Kidney (tissue), 14 donors: Measurements from ENCODE around the gene SLC28A2. TPM values are rescaled to one million over a fixed set of nuclear protein-coding genes. Genes with fewer than 3 reads are reported as not detected.

Experiments
- DNase-seq, 5 donors: peaks; one replicate each; pipeline ENCODE4 v3.0.0-alpha.2; 2013 to 2020
- FAIRE-seq: peaks from 2 replicates; lab custom pipeline; 2012; peaks lifted over from hg19 to GRCh38; lab: Jason Lieb, UNC
- H3K27ac ChIP-seq, 2 donors: one replicate each; pipeline ENCODE4 v1.7.0; 2013; ENCODE audit warnings: low read depth in 2 of 2, low read length in 2 of 2, inconsistent platforms in 1 of 2
- H3K27me3 ChIP-seq: one replicate; pipeline ENCODE4 v1.7.1; 2013; ENCODE audit warnings: low read length, inconsistent platforms; ENCODE audit not compliant: control insufficient read depth, insufficient read depth
- H3K36me3 ChIP-seq, 3 donors: one replicate each; pipeline versions ENCODE4 v1.7.0 to v1.7.1; 2013; ENCODE audit warnings: low read length in 3 of 3, control low read depth in 1 of 3, inconsistent platforms in 1 of 3; ENCODE audit not compliant: insufficient read depth in 3 of 3, control insufficient read depth in 2 of 3
- H3K4me1 ChIP-seq, 3 donors: one replicate each; pipeline versions ENCODE4 v1.7.0 to v1.7.1; 2013; ENCODE audit warnings: low read length in 3 of 3, inconsistent platforms in 1 of 3, low read depth in 1 of 3; ENCODE audit not compliant: control insufficient read depth in 2 of 3, insufficient read depth in 2 of 3
- H3K4me3 ChIP-seq, 3 donors: one replicate each; pipeline versions ENCODE4 v1.7.0 to v1.8.1; 2013; ENCODE audit warnings: low read length in 3 of 3, control low read depth in 1 of 3, inconsistent platforms in 1 of 3
- H3K9ac ChIP-seq, 3 donors: one replicate each; pipeline versions ENCODE4 v1.7.0 to v1.7.1; 2013; ENCODE audit warnings: low read length in 3 of 3, control low read depth in 1 of 3, inconsistent platforms in 1 of 3
- H3K9me3 ChIP-seq, 3 donors: one replicate each; pipeline versions ENCODE4 v1.7.0 to v1.7.1; 2013; ENCODE audit warnings: low read length in 3 of 3, control low read depth in 1 of 3, inconsistent platforms in 1 of 3; ENCODE audit not compliant: control insufficient read depth in 2 of 3, insufficient read depth in 1 of 3
- intact Hi-C: fragments of 100-400 bp; cut with DNase I; formaldehyde crosslinking; loops from one replicate; pipeline ENCODE4 v1.11.1; 2022
- polyA plus RNA-seq: library from polyadenylated mRNA; stranded (reverse); fragments of 350-450 nt; fragmentation: Illumina TruSeq; extraction: RNeasy Lipid Tissue Mini Kit (QIAGEN cat#74804); gene quantifications from one replicate; pipeline ENCODE4 v1.2.3, GENCODE V29; 2014; ENCODE audit warnings: low read depth, low replicate concordance; ENCODE audit not compliant: insufficient read depth
- total RNA-seq: library from RNA; stranded (reverse); fragmentation: NEBNext Ultra II Directional; extraction: Animal tissue kit (Norgen Biotek cat#: 25700); gene quantifications from one replicate; pipeline ENCODE4 v1.2.1, GENCODE V29; 2021
- TF ChIP-seq, protein P1 (sequence below): IDR thresholded peaks from 3 replicates; pipeline ENCODE4 v1.5.1; 2012; ENCODE audit warnings: mild to moderate bottlenecking, moderate library complexity, borderline replicate concordance; ENCODE audit not compliant: insufficient read depth; ENCODE audit errors: extremely low read depth
- donor health status: control.
- donor health status: control.
- donor health status: control.
- donor health status: control.
- donor health status: control.
- donor health status: DM: yes; HTN: yes; CAD: no.
- donor health status: Normal renal cell carcinoma (clear cell type).

The SLC28A2 gene
- total and polyA plus RNA-seq, 2 donors from 2014 or later, result 0.17 TPM; not detected in 1

DNA sequence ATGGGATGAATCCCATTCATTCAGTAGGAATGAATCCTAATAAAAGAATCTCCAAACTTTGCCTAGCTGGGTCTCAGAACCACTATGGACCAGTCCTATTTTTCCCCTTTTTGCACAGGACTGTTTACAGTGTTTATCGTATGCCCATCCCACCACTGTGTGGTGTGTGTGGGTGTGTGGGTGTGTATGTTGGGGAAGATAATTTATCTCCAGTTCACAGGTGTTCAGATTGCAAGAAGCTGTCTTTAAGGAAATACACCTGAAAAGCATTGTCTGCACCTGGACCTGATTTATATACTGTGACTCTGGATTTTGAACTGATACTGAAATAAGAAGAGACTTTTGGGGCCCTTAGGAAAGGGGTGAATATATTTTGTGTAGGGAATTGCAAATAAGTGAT lies 39.5 kb upstream of the SLC28A2 start:
- Histone ChIP-seq H3K36me3 (no peaks in the 10 kb centered on the region), H3K9me3 (no peaks in the 10 kb centered on the region), H3K9ac (no peak overlapping the region), H3K4me3 (no peak overlapping the region), H3K27ac (no peak overlapping the region), H3K27me3 (no peaks in the 10 kb centered on the region), H3K4me1 (no peaks in the 10 kb centered on the region)
- FAIRE-seq (no peak), DNase-seq (no peak)
- TF ChIP-seq, protein P1, sequence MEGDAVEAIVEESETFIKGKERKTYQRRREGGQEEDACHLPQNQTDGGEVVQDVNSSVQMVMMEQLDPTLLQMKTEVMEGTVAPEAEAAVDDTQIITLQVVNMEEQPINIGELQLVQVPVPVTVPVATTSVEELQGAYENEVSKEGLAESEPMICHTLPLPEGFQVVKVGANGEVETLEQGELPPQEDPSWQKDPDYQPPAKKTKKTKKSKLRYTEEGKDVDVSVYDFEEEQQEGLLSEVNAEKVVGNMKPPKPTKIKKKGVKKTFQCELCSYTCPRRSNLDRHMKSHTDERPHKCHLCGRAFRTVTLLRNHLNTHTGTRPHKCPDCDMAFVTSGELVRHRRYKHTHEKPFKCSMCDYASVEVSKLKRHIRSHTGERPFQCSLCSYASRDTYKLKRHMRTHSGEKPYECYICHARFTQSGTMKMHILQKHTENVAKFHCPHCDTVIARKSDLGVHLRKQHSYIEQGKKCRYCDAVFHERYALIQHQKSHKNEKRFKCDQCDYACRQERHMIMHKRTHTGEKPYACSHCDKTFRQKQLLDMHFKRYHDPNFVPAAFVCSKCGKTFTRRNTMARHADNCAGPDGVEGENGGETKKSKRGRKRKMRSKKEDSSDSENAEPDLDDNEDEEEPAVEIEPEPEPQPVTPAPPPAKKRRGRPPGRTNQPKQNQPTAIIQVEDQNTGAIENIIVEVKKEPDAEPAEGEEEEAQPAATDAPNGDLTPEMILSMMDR, result no peak
- intact Hi-C loops, result no loop called here

DNA sequence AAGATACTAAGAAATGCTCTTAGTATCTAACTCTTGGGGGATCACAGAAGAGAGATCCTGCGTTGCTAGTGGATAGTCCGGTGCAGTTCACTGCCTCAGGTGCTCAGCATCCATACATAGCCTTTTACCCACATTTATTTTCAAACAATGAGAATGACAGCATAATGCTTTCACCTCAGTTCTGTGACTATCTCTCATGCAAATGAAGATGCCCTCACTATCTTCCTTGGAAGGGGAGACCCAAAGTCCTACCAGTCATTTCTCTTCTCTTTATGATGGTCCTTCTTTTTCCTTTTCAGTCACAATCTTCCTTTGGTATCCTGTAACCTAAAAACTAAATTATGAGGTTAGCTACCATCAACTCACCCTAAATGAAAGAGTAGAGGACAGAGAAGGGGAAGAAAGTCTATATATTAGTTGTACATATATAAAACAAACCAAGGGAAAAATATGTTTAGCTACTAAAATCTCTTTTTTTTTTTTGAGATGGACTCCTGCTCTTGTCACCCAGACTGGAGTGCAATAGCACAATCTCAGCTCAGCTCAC lies 30.9 kb upstream of the SLC28A2 start:
- TF ChIP-seq, protein P1, result no peak
- Histone ChIP-seq H3K9me3 (no peaks in the 10 kb centered on the region), H3K36me3 (no peaks in the 10 kb centered on the region), H3K27me3 (no peaks in the 10 kb centered on the region), H3K9ac (no peak overlapping the region), H3K4me3 (no peak overlapping the region), H3K4me1 (no peaks in the 10 kb centered on the region), H3K27ac (no peak overlapping the region)
- FAIRE-seq (no peak), DNase-seq (no peak)
- intact Hi-C loops, result no loop called here

- no peak for FAIRE-seq
Measured at GRCh38 chr15:45221967-45222366, 30.1 kb upstream of the SLC28A2 start.

More at GRCh38 chr15:45221967-45222366, 30.1 kb upstream of the SLC28A2 start:
- no peak for DNase-seq
- Histone ChIP-seq H3K27me3 (no peaks in the 10 kb centered on the region), H3K4me3 (no peak overlapping the region), H3K27ac (no peak overlapping the region), H3K36me3 (no peaks in the 10 kb centered on the region), H3K9me3 (no peaks in the 10 kb centered on the region), H3K4me1 (no peaks in the 10 kb centered on the region), H3K9ac (no peak overlapping the region)
- TF ChIP-seq, protein P1, result no peak
- intact Hi-C loops, result no loop called here
